Peyer's patch (tissue), 4 donors: ENCODE measurements around the gene FARS2.
"Not testable (repeated sequence)": the region's sequence is repeated elsewhere in the genome, so short reads cannot be mapped to it uniquely, and the experiment has no call there.

Source experiments
- POLR2A ChIP-seq, 2 donors: fragments of 450-650 bp; IDR thresholded peaks; one replicate each; pipeline ENCODE4 v1.5.1; 2017; ENCODE audit warnings: antibody characterized with exemption in 2 of 2, mild to moderate bottlenecking in 2 of 2, moderate library complexity in 2 of 2
- TF ChIP-seq, protein P1 (sequence below), 6 experiments: fragments of 450-650 bp in 4 of 6; fragments of 200-600 bp in 2 of 6; sonication (generic) in 1 of 6; IDR thresholded peaks; one replicate each; pipeline ENCODE4 v1.5.1; 2017 to 2019; ENCODE audit warnings: antibody characterized with exemption in 6 of 6, mild to moderate bottlenecking in 3 of 6, moderate library complexity in 1 of 6

DNA sequence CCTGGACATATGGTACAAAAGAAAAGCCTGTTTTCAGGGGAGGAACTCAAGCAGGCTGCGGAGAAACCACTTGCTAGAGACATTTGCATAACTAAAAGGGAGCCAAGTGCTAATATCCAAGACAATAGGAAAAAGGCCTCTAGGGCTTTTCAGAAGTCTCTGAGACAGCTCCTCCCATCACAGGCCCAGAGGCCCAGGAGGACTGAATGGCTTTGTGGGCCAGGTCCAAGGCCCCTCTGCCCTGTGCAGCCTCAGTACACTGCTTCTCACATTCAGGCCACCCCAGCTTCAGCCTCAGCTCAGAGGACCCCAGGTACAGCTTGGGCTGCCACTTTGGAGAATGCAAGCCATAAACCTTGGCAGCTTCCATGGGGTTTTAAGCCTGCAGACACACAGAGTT is 545.1 kb downstream of the FARS2 start:
- TF ChIP-seq, protein P1, sequence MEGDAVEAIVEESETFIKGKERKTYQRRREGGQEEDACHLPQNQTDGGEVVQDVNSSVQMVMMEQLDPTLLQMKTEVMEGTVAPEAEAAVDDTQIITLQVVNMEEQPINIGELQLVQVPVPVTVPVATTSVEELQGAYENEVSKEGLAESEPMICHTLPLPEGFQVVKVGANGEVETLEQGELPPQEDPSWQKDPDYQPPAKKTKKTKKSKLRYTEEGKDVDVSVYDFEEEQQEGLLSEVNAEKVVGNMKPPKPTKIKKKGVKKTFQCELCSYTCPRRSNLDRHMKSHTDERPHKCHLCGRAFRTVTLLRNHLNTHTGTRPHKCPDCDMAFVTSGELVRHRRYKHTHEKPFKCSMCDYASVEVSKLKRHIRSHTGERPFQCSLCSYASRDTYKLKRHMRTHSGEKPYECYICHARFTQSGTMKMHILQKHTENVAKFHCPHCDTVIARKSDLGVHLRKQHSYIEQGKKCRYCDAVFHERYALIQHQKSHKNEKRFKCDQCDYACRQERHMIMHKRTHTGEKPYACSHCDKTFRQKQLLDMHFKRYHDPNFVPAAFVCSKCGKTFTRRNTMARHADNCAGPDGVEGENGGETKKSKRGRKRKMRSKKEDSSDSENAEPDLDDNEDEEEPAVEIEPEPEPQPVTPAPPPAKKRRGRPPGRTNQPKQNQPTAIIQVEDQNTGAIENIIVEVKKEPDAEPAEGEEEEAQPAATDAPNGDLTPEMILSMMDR (IDR thresholded peaks at IDR 0.05), result not testable (repeated sequence)
- TF ChIP-seq POLR2A (IDR thresholded peaks at IDR 0.05), result not testable (repeated sequence)
